NCI-H69 (cell line): ENCODE results near the gene PCBP1.
"Not testable (repeated sequence)": the region's sequence is repeated elsewhere in the genome, so short reads cannot be mapped to it uniquely, and the experiment has no call there.

Source experiments
- DNase-seq: peaks from one replicate; lab custom pipeline; 2025; lab: John Stamatoyannopoulos, UW

Gene PCBP1

DNA sequence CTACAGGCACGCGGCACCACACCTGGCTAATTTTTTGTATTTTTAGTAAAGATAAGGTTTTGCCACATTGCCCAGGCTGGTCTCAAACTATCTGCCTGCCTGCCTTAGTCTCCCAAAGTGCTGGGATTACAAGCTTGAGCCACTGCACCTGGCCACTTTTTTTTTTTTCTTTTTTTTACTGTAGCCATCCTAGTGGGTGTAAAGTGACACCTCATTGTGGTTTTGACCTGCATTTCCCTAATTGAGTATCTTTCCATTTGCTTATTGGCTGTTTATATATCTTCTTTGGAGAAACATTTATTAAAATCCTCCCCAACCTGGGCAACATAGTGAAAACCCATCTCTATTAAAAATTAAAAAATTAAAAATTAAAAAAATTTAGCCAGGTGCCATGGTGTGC lies 12.0 kb downstream of the PCBP1 start:
- DNase-seq = no peak

DNA sequence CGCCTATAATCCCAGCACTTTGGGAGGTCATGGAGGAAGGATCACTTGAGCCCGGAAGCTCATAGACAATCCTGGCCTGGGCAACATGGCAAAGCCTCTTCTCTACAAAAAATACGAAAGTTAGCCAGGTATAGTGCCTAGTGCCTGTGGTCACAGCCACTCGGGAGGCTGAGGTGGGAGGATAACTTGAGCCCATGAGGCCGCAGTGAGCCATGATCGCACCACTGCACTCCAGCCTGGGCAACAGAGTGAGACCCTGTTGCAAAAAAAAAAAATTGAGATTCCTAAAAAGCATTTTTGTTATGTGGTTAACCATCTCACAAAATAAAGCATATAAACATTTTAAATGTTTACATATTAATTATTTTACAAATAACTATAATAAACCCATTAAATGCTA lies 13.9 kb downstream of the PCBP1 start:
- no peak for DNase-seq

DNA sequence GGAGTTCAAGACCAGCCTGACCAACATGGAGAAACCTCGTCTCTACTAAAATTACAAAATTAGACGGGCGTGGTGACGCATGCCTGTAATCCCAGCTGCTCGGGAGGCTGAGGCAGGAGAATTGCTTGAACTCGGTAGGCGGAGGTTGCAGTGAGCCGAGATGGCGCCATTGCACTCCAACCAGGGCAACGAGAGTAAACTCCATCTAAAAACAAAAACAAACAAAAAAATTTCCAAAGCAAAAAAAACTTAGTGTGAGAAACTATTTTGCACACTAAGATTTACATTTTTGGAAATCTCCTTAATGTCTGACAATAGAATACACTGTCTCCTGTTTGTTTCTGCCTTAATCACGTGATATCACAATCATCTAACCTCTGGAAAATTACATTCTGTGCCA lies 14.4 kb downstream of the PCBP1 start:
- not testable (repeated sequence) for DNase-seq

DNA sequence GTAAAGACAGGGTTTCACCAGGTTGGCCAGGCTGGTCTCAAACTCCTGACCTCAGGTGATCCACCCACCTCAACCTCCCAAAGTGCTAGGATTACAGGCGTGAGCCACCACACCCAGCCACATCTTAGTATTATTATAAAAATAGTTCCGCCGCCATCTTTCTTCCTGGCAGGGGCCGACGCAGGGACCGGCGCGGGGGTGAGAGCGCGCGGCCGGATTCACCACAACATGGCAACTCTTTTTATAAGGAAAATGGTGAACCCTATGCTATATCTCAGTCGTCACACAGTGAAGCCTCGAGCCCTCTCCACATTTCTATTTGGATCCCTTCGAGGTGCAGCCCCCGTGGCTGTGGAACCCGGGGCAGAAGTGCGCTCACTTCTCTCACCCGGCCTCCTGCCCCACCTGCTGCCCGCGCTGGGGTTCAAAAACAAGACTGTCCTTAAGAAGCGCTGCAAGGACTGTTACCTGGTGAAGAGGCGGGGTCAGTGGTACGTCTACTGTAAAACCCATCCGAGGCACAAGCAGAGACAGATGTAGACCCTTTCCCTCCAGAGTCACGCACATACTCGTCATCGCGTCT lies 15.1 kb downstream of the PCBP1 start:
- DNase-seq = not testable (repeated sequence)

DNA sequence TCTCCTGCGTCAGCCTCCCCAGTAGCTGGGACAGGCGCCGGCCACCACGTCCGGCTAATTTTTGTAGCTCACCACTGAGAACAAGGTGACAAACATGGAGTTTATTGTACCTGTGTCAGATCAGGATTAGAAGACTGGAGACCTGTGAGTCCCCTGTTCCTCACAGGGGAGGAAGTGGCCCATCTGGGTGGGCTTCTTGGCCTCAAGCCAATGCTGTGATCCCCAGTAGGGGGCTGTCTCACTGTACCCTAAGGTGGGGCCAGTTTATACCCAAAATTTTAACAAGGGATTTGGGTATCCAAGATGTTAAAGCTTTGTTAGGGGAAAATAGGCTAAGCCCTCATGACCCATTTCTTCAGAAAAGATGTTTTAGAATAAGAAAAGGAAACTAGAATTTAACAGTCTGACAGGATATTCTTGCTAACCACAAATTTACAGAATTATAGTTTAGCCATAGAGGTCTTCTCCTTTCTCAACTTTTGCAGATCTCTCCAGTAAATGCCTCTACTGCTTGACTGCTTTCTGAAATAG lies 16.3 kb downstream of the PCBP1 start:
- DNase-seq = no peak

DNA sequence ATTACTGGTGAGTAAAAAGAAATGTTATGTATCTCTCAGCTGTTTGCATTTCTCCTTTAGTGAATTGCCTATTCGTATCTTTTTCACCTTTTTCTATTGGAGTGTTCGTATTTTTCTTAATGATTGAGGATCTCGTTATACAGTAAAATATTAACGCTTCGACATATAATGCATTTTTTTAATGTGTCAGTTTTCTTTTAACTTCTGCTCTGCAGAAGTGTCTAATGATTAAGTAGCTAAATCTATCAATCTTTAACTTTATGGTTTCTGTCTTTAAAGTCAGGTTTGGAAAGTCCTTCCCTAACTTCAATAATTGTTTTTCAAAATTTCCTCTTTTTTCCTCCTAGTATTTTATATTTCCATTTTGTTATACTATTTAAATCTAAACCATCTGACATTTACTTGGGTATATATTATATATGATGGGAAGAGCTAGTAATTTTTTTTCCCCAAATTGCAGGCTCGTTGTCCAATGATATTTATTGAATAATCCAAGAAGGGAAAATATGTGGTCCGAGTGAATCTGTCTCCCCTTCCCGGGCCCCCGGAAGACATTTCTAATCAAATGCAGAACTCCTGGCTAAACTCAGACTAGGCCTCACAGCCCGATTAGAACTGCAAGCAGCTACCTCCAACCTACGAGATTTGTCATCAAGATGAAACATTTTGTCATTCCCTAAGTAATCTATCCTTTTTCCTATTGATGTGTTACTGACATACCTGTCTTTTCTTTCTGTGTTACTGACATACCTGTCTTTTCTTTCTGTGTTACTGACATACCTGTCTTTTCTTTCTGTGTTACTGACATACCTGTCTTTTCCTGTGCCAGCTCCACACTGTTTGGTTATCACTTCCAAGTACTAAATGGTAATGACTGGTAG lies 17.2 kb downstream of the PCBP1 start:
- DNase-seq = no peak

DNA sequence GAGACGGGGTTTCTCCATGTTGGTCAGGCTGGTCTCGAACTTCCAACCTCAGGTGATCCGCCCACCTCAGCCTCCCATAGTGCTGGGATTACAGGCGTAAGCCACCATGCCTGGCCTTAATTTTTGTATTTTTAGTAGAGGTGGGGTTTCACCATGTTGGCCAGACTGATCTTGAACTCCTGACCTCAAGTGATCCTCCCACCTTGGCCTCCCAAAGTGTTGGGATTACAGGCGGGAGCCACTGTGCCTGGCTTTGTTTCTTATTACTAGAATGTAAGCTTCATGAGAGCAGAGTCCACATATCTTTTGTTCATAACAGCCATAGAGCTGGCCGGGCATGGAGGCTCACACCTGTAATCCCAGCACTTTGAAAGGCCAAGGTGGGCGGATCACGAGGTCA lies 18.9 kb downstream of the PCBP1 start:
- not testable (repeated sequence) for DNase-seq

DNA sequence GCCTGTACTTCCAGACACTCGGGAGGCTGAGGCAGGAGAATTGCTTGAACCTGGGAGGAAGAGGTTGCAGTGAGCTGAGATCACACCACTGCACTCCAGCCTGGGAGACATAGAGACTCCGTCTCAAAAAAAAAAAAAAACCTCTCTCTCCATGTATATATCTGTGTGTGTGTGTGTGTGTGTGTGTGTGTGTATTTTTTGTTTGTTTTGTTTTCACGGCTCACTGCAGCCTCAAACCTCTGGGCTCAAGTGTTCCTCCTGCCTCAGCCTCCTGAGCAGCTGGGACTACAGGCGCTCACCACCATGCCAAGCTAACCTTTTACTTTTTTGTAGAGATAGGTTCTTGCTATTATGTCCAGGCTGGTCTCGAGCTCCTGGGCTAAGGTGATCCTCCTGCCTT lies 23.1 kb downstream of the PCBP1 start:
- DNase-seq = not testable (repeated sequence)

DNA sequence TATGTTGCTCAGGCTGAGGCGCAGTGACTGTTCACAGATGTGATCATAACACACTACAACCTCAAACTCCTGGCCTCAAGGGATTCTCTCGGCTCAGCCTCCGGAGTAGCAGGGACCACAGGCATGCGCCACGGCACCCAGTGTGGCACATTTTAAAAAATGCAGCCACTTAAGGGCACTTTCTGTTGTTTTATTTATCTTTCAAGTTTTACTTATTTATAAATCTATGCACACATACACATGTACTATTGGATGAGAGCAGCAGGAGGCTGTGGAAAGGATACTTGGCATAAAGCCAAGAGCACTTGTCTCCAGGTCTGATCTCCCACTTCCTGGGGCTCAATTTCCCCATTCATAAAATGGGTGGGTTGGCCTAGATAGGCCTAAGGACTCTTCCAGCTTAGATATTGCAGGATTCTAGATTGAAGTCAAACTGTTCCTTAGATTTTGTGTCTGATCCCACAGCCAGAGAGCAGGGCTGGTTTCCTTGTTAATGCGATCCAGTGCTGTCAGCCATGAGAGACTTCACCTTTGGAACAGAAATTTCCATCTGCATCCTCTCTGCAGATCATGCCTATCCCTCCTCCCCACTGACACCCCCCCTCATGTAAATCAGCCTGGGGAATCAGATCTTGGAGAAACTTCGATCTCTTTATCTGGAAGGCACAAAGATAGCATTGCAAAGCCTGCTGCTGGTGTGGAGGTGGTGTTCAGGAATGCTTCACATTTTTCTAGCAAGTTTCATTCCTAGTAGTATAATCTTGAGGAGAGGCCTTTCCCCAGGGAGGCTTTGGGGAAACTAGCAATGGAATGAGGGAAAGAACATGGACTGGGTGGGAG lies 24.7 kb downstream of the PCBP1 start:
- DNase-seq = peak; percentile 55

DNA sequence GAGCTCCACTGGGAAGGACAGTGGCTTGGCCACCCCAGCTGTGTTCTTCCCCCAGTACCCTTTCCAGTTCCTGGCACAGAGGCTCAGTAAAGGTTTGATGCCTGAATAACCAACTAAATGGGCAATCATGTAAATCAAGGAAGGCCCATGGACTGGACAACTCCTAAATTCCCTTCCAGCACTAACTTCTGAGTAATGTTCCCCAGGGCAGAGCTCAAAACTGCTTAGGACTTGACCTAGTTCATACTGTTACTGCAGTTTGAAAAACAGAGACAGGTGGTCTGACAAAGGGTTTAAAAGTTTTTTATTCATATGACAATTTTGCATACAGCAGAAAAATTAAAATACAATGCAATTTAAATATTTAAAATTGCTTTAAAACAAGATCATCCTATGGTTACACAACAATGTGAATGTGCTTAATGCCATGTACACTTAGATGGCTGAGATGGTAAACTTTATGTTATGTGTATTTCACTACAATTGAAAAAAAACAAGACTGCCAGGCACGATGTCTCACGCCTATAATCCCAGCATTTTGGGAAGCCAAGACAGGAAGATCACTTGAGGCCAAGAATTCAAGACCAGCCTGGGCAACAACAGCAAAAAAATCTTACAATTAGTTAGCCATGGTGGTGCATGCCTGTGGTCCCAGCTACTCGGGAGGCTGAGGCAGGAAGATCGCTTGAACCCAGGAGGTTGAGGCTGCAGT lies 26.2 kb downstream of the PCBP1 start:
- no peak for DNase-seq

DNA sequence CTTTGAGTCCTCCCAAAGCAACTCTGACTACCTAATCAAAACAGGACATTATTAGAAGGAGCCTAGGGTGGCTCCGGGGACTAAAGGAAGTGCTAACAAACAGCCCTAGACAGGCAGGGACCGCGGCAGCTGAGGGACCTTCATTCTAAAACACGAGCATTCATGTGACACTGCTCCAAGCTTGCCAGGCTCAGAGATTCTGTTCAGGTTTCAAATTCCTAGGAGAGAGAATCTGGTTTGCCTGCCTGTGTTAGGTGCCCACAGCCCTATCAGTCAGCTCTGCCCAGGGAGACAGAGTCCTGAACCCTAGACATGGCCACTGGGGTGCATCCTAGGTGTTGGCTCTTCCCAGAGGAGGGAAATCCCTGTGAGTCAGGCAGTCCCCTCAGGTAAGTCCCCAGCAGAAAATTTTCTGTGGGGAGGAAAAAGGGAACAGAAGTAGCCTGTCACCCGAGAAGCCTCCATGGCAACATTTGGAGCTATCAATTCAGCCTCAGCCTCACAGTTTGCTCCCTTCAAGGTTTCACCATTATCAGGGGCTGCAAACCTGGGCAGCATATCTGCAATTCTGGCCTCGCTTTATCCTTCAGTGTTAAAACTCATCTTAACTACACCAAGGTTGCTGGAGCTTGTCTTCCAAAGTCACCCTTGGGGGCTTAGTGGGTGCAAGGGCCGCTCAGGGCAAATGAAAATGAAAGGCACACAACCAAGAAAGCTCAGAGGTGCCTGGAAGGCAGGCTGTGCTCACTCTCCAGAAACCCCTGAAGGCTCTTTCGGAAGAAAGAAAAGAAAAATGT lies 28.6 kb downstream of the PCBP1 start:
- DNase-seq = no peak

DNA sequence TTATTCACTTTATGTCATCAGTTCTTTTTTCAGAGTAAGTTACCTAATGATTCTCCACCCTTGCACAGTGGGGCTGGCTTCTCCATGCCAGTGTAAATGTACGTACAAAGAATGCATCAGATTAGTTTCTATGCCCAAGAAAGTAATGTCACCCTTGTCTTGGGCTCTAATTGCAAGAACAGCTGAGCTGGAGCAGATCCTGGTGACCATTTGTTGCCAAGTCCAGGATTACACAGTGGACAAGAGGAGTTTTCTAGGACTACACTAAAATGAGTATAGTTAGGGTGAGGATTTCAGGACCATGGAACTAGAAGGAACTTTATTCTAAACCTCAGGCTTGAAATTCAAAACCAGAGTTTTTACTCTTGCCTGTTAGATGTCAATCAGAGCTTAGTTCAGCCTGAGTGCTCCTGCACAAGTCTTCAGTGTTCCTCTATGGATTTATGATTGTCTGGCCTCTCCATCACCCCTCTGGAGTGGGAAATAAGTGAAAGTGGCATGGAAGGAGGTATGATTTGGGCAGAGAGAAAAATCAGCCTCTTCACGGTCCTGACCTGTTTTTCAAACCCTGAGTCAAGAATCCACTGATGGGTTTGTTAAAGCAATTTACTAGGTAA lies 29.8 kb downstream of the PCBP1 start:
- no peak for DNase-seq

DNA sequence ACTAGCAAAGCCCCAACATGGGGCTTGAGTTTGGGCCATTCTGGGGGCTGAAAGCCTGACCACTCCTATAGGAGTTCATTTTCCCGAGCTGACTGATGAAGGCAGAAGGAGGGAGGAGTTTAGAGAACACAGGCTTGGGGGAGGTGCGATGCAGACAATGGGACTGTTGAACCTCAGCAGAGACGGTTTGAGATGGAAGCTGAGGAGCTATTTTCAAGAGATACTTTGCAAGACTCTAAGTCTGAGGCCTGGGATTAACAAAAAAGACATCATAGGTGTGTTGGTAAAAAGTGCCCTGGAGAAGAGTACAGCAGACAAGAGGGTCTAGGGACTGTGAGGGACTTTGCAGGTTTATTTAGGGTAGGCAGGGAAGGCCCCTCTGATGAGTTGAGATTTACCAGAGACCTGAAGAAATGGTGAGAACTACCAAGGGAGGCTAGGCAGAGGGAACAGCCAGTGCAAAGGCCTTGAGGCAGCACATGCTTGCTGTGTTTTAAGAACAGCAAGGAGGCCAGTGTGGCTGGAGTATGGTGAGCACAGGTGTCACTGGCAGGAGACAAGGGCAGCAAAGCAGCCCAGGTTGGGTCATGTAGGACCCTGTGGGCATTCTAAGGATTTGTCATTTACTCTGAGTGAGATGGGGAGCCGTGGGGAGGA lies 31.6 kb downstream of the PCBP1 start:
- DNase-seq = peak; percentile 70

DNA sequence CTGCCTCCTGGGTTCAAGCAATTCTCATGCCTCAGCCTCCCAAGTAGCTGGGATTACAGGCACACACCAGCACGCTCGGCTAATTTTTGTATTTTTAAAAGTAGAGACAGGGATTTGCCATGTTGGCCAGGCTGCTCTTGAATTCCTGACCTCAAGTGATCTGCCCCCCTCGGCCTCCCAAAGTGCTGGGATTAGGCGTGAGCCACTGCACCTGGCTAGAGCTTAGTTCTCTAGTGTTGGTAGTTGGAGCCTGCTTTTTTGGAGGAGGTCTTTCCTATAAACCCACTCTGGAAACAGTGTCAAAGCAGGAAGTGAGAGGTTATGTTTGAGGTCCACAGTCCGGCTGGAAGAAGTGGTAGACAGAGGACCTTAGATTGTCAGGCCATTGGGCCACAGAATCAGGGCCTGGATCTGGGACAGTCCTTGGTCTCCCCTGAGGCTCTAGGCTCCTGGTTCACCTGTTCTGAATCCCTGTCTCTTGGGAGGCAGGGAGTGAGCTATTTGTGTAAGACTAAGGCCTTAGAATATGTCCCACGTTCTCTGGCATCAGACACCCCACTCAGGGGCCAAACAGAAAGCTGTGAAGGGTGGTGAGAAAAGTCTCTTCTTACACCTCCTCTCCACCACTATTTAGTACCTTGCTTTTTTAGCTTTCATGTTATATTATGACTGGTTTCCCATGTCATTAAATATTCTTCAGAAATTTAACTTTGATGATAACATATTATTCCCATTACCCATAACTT lies 34.5 kb downstream of the PCBP1 start:
- no peak for DNase-seq

DNA sequence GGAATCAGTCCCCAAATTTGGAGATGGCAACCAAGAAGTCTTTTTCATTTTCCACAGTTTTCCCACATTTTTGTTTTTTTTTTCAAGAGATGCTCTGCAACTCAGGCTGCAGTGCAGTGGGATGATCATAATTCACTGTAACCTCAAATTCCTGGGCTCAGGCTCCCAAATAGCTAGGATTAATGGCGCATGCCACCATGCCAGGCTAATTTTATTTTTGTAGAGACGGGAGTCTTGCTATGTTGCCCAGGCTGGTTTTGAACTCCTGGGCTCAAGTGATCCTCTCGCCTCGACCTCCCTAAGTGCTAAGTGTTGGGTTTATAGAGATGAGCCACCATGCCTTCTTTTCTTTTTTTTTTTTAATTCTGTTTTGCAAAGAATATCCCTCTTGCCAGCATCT lies 35.2 kb downstream of the PCBP1 start:
- no peak for DNase-seq

DNA sequence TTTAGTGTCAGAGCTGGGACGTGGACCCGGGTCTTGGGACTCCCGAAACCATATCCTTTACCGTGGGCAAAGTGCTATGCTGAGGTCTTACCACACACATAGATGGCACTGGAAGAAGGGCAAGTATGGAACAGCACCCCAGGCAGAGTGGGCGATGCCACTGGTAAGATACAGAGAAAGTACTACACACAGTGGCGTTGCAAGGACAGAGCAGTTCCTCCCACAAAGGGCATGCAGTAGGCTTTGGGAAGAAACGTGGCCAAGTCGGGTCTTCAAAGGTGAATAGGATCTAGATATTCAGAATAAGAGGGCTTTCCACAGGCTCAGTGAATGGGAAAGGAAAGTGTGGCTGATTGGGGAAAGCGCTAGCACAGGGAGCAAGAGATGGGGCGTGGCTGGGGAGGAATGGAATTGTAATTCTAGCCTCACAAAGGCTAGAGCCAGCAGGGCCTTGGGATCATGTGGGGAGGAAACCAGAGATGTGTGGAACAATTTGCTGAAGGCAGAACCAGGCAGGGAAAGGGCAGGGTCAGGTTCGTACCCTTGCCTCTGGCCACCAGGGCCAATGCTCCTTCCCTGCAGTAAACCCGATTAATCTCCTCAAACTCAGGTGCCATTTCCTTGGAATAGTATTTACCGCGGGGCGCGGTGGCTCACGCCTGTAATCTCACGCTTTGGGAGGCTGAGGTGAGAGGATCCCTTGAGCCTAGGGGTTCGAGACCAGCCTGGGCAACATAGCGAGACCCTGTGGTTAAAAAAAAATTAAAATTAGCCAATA lies 36.0 kb downstream of the PCBP1 start:
- DNase-seq = peak; percentile 44

DNA sequence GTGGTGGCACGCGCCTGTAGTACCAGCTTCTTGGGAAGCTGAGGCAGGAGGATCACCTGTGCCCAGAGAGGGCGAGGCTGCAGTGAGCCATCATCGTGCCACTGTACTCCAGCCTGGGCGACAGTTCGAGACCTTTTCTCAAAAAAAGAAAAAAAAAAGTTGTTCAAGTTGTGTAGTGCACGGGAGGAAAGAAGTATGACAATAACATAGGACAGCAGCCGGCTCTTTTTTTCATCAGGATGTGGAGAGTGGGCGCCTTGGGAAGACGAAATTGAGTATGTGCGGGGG lies 36.5 kb downstream of the PCBP1 start:
- DNase-seq = no peak

DNA sequence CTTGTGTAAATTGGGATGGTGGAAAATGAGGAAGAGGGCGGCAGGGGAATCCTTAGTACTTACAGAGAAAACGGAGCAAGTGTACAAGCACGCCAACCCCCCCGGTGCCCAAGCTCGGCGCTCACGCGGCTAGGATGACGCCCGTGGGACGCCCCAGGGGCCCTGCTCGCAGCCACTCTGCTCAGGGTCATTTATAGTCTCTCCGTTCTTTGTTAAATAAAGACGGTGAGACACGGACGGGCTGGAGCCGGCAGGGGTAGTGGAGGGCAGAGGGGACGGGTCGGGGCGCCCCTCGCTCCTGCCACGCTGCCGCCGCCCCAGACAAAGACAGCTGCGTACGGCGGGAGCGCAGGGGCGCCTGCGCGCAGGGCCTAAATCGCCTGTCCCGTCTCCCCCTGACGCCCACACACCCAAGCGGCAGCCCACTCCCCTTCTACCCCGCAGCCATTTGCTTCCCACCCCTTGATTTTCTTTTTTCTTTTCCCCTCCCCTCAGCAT lies 37.8 kb downstream of the PCBP1 start:
- DNase-seq = peak; percentile 71

DNA sequence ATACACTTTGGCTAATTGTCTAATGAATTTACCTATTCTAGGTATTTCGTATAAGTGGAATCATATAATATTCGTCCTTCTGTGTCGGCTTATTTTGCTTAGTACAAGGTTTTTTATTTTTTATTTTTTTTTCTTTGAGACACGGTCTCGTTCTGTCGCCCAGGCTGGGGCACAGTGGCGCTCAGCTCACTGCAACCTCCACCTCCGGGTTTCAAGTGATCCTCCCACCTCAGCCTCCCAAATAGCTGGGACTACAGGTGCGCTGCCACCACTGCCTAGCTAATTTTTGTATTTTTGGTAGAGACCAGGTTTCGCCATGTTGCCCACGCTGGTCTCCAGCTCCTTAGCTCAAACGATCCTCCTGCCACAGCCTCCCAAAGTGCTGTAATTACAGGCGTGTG lies 38.2 kb downstream of the PCBP1 start:
- no peak for DNase-seq
